Liver (tissue), 2 donors: ENCODE data around the gene TCFL5.

Source experiments
- FOXA1 ChIP-seq: IDR thresholded peaks from 2 replicates; pipeline ENCODE4 v1.6.1; 2016; ENCODE audit warnings: antibody characterized with exemption
- TF ChIP-seq, protein P1 (sequence below): IDR thresholded peaks from 2 replicates; pipeline ENCODE4 v1.6.1; 2016; ENCODE audit warnings: antibody characterized with exemption
- TF ChIP-seq, protein P2 (sequence below): fragments of 150-350 bp; IDR thresholded peaks from 2 replicates; pipeline ENCODE4 v1.5.1; 2017; ENCODE audit warnings: improper control_type of control experiment, low read depth, low read length; ENCODE audit not compliant: missing input control
- donor health status: healthy.

DNA sequence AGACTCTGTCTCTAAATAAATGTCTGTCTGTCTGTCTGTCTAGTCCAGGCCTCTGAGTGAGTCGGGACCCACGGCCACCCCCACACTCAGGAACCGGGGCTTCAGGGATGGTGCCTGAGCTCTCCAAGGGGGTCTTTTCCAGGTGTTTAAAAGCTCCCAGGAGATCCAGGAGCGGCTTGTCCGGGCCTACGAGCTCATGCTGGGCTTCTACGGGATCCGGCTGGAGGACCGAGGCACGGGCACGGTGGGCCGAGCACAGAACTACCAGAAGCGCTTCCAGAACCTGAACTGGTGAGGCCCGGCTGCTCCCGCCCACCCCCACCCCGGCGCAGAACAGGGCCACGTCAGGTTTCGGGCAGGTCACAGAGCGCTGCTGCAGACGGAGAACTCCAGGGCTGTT lies 50.3 kb downstream of the TCFL5 start:
- TF ChIP-seq, protein P1, sequence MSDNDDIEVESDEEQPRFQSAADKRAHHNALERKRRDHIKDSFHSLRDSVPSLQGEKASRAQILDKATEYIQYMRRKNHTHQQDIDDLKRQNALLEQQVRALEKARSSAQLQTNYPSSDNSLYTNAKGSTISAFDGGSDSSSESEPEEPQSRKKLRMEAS, result no peak
- no peak for TF ChIP-seq FOXA1
- TF ChIP-seq, protein P2, sequence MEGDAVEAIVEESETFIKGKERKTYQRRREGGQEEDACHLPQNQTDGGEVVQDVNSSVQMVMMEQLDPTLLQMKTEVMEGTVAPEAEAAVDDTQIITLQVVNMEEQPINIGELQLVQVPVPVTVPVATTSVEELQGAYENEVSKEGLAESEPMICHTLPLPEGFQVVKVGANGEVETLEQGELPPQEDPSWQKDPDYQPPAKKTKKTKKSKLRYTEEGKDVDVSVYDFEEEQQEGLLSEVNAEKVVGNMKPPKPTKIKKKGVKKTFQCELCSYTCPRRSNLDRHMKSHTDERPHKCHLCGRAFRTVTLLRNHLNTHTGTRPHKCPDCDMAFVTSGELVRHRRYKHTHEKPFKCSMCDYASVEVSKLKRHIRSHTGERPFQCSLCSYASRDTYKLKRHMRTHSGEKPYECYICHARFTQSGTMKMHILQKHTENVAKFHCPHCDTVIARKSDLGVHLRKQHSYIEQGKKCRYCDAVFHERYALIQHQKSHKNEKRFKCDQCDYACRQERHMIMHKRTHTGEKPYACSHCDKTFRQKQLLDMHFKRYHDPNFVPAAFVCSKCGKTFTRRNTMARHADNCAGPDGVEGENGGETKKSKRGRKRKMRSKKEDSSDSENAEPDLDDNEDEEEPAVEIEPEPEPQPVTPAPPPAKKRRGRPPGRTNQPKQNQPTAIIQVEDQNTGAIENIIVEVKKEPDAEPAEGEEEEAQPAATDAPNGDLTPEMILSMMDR, result no peak
